Upper lobe of right lung (tissue), 1 donor: ENCODE results near the gene PPARGC1A. TPM values are rescaled to one million over a fixed set of nuclear protein-coding genes. Genes with fewer than 3 reads are reported as not detected.

Experiments
- ATAC-seq: fragments of 200-7000 bp; cut with Tn5 transposase; one replicate; pipeline ENCODE4 v1.9.1; 2020; ENCODE audit warnings: mild to moderate bottlenecking, moderate library complexity
- DNase-seq: peaks from one replicate; pipeline ENCODE4 v3.0.0-alpha.2; 2020
- H3K27ac ChIP-seq: fragments of 200-600 bp; one replicate; pipeline ENCODE4 v1.8.0; 2022
- H3K27me3 ChIP-seq: fragments of 200-600 bp; one replicate; pipeline ENCODE4 v1.8.0; 2022; ENCODE audit warnings: mild to moderate bottlenecking
- H3K36me3 ChIP-seq: fragments of 200-600 bp; one replicate; pipeline ENCODE4 v1.8.0; 2022
- H3K4me1 ChIP-seq: fragments of 200-600 bp; one replicate; pipeline ENCODE4 v1.8.0; 2022
- H3K4me3 ChIP-seq: fragments of 200-600 bp; one replicate; pipeline ENCODE4 v1.8.0; 2022; ENCODE audit warnings: mild to moderate bottlenecking
- H3K9me3 ChIP-seq: fragments of 200-600 bp; one replicate; pipeline ENCODE4 v1.8.0; 2022
- intact Hi-C: fragments of 100-400 bp; cut with DNase I; formaldehyde crosslinking; loops from one replicate; pipeline ENCODE4 v1.11.0; 2022
- total RNA-seq: library from RNA; stranded (reverse); fragmentation: NEBNext Ultra II Directional; extraction: Animal tissue kit (Norgen Biotek cat#: 25700); gene quantifications from one replicate; pipeline ENCODE4 v1.2.1, GENCODE V29; 2021
- TF ChIP-seq, protein P1 (sequence below): fragments of 200-600 bp; IDR thresholded peaks from one replicate; pipeline ENCODE4 v1.8.0; 2022; ENCODE audit warnings: antibody characterized with exemption
- donor health status: DM: no; HTN: yes; CAD: no; lungs with severe emphysema.

PPARGC1A gene
- total RNA-seq, 1 donor from 2014 or later: 14.2 TPM

DNA sequence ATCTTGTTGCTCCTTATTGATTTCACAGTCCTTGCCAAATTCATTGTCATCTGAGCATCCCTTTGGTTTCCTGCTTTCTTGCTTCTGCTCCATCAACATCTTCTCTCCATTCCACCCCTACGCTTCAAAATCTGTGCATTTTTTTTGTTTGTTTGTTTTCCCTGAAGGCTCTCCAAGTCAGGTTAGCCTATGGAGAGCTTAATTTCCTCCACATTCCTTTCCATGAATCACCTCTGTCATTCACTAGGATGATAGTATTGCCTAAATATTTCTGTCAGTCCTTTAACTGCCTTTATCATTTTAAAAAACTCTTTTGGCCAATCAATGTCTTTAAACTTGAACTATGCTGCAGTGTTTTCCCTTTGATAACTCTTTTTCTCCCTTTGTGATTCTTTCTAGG is 67.7 kb downstream of the PPARGC1A start:
- TF ChIP-seq, protein P1, sequence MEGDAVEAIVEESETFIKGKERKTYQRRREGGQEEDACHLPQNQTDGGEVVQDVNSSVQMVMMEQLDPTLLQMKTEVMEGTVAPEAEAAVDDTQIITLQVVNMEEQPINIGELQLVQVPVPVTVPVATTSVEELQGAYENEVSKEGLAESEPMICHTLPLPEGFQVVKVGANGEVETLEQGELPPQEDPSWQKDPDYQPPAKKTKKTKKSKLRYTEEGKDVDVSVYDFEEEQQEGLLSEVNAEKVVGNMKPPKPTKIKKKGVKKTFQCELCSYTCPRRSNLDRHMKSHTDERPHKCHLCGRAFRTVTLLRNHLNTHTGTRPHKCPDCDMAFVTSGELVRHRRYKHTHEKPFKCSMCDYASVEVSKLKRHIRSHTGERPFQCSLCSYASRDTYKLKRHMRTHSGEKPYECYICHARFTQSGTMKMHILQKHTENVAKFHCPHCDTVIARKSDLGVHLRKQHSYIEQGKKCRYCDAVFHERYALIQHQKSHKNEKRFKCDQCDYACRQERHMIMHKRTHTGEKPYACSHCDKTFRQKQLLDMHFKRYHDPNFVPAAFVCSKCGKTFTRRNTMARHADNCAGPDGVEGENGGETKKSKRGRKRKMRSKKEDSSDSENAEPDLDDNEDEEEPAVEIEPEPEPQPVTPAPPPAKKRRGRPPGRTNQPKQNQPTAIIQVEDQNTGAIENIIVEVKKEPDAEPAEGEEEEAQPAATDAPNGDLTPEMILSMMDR: no peak
- no peak overlapping the region for H3K27ac ChIP-seq
- DNase-seq: no peak
- intact Hi-C loops: no loop called here
- H3K9me3 ChIP-seq: no peaks in the 10 kb centered on the region
- no peaks in the 10 kb centered on the region for H3K36me3 ChIP-seq
- no peaks in the 10 kb centered on the region for H3K27me3 ChIP-seq
- no peak overlapping the region for H3K4me3 ChIP-seq
- no peak for ATAC-seq
- H3K4me1 ChIP-seq: no peaks in the 10 kb centered on the region

DNA sequence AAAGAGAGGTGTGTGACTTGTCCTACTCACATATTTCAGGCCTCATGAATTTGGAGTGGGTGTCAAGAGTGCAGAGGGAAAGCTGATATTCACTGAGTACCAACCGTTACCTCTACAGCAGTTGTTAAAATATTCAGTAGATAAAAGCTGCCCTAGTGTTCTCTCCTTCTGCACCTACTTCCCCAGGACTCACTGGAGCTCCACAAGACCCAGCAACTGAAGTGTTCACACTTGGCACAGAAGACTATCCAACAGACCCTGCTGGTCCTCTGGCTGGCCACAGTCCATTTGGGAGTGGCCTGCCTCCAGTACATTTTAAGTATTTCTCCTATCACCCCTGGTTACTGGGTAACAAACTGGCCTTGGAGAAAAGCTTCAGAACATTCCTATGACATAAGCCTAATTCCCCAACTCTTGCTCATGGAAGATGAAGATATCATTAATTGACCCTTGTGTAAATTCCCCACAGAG is 70.8 kb downstream of the PPARGC1A start:
- intact Hi-C loops: no loop called here
- peak; percentile 79 for ATAC-seq
- no peak overlapping the region for H3K27ac ChIP-seq

DNA sequence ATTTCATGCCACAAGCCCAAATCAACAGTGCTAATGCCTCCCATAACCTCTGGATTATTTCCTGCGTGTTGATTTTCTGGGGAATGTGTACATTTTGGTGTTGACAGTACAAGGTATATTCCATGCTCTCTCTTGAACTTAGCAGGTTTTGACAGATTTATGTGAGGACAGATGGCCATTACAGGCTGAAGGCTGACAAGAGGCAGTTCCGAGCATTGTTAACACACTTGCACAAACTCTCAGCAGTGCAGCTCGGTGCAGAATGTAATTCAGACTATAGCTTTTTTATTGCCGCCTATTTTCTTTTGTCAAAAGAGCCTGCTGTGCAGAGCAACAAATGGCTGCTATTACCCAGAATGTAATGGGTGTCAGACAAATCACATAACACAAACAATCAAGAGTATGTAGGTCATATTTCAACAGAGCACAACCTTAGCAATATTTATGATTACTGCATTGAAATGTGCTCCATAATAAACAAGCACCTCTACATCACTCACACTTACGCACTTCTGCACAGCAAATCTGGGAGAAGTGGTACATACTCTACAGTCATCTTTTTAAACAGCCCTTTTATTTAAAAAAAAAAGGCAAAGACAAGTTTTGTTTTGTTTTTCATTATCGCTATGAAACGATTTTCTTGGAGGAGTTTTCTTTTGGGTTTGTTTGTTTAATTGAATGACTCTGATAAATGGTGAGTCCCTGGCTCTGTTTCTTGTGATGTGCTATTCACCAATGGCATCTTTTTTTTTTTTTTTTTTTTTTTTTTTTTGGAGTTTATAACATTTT is 71.6 kb downstream of the PPARGC1A start:
- DNase-seq (no peak), ATAC-seq (no peak)
- H3K36me3 ChIP-seq: no peaks in the 10 kb centered on the region
- no peak overlapping the region for H3K4me3 ChIP-seq
- H3K27me3 ChIP-seq: no peaks in the 10 kb centered on the region
- TF ChIP-seq, protein P1: no peak
- H3K9me3 ChIP-seq: no peaks in the 10 kb centered on the region
- intact Hi-C loops: no loop called here
- H3K27ac ChIP-seq: peak overlapping the region; percentile 1
- H3K4me1 ChIP-seq: no peaks in the 10 kb centered on the region

More for the DNA sequence above, 70.8 kb downstream of the PPARGC1A start:
- DNase-seq: no peak
- no peaks in the 10 kb centered on the region for H3K4me1 ChIP-seq
- H3K4me3 ChIP-seq: no peak overlapping the region
- TF ChIP-seq, protein P1: no peak
- H3K9me3 ChIP-seq: no peaks in the 10 kb centered on the region
- no peaks in the 10 kb centered on the region for H3K36me3 ChIP-seq
- H3K27me3 ChIP-seq: no peaks in the 10 kb centered on the region

DNA sequence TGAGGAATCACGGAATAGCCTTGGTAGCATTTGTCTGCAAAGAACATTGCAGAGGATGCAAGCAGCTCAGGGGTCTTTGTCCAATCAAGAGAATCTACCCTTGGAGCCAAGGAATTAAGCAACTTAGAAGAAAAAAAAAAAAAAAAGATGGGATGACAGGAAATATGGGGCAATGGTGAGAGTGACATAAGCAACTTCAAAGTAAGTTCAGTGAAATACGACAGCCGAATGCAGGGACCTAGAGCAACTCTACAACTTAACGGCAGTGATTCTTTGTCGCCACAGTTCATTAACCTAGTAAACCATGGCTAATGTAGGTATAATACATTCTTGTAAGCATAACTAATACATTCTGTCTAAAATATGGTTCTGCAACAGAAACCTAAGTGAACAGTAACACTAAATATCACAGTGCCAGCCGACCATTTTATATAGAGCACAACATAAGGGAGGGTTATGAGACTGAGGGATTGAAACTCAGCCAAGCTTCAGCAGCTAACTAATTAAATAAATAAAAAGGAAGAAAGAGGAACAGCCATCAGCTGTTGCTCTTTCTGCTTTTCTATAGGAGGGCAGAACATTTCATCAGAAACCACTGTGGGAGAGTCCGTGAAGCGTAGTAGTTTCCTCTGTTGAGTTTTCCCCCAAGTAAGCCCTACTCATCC is 74.7 kb downstream of the PPARGC1A start:
- no peaks in the 10 kb centered on the region for H3K9me3 ChIP-seq
- H3K4me3 ChIP-seq: no peak overlapping the region
- H3K27me3 ChIP-seq: no peaks in the 10 kb centered on the region
- intact Hi-C loops: no loop called here
- no peaks in the 10 kb centered on the region for H3K36me3 ChIP-seq
- DNase-seq: no peak
- no peak for ATAC-seq
- no peak overlapping the region for H3K27ac ChIP-seq
- TF ChIP-seq, protein P1: no peak
- H3K4me1 ChIP-seq: no peaks in the 10 kb centered on the region

DNA sequence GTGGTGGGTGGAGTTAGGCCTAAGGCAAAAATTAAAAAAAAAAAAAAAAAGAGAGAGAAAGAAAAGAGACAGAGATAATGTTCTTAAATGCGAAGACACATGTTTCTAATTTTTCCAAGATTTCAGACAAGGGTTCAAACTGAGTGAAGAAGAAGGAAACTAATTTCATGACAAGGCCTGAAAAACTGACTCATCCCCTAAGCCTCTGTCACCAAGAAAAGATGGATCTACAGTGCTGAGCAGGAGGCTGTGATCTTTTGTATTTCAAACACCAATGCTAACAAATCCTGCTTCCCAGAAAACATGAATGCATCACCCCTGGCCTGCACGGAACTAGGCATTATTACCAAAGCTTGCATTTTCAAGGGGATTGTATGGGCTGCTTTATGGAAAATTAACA is 75.3 kb downstream of the PPARGC1A start:
- intact Hi-C loops: no loop called here
- H3K36me3 ChIP-seq: no peaks in the 10 kb centered on the region
- no peaks in the 10 kb centered on the region for H3K9me3 ChIP-seq
- TF ChIP-seq, protein P1: no peak
- ATAC-seq (no peak), DNase-seq (no peak)
- H3K4me1 ChIP-seq: no peaks in the 10 kb centered on the region
- no peaks in the 10 kb centered on the region for H3K27me3 ChIP-seq
- no peak overlapping the region for H3K4me3 ChIP-seq
- no peak overlapping the region for H3K27ac ChIP-seq
